SK-N-MC (cell line): ENCODE data around the gene PRKG1.

Experiments used
- EZH2 ChIP-seq: fragments of 200-600 bp; sonication (generic); IDR thresholded peaks from one replicate; pipeline ENCODE4 v1.6.1; 2017; ENCODE audit warnings: antibody characterized with exemption
- FOXP2 ChIP-seq: optimal IDR thresholded peaks from 2 replicates; pipeline ENCODE3; 2011; ENCODE audit warnings: mild to moderate bottlenecking, moderate library complexity; ENCODE audit not compliant: insufficient read depth; ENCODE audit errors: extremely low read length, control extremely low read depth
- POLR2AphosphoS5 ChIP-seq: IDR thresholded peaks from 2 replicates; pipeline ENCODE4 v1.6.1; 2012; ENCODE audit warnings: mild to moderate bottlenecking, low read depth, low read length, borderline replicate concordance

DNA sequence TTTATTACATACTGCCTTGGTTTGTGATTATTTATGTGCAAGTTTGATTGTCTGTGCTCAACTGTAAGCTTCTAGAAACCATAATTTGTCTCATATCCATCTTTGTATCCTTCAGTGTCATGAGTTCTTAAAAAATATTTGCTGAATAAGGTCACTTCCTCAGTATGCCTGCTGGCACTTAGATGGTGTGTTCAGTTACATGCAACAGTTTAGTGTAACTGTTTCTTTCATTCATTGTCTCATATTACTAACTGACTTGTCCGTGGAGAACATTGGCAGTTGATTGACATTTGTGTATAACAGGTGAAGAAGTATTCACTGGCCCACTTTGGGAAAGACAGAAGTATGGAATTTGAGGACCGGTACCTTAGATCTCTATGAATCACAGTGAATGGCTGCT, 236.9 kb downstream of the PRKG1 start:
- TF ChIP-seq EZH2 = no peak
- no peak for TF ChIP-seq POLR2AphosphoS5
- TF ChIP-seq FOXP2 = no peak
